ENCODE measurements around the gene EYA2.

Gene EYA2

GRCh38 chr20:47090835-47091234 lies 196.2 kb downstream of the EYA2 start:
- H3K9ac ChIP-seq: no peak overlapping the region
- no peak for TF ChIP-seq Cebpa-rat (IDR thresholded peaks at IDR 0.05)
- H3K27ac ChIP-seq: no peak overlapping the region

GRCh38 chr20:47093320-47093966 lies 198.8 kb downstream of the EYA2 start:
- Histone ChIP-seq H3K4me3 (no peak overlapping the region), H3K4me1 (no peaks in the 10 kb centered on the region), H3K27me3 (no peaks in the 10 kb centered on the region), H3K9me3 (peaks cover 11% of the 10 kb centered on the region), H3K27ac (no peak overlapping the region), H3K36me3 (no peaks in the 10 kb centered on the region), H4K20me1 (no peaks in the 10 kb centered on the region), H3K9ac (no peak overlapping the region), H3K4me2 (no peak overlapping the region)
- TF ChIP-seq Cebpa-rat (IDR thresholded peaks at IDR 0.05): no peak

More at GRCh38 chr20:47090835-47091234, 196.2 kb downstream of the EYA2 start:
- H3K4me1 ChIP-seq: no peaks in the 10 kb centered on the region
- H3K27me3 ChIP-seq: no peaks in the 10 kb centered on the region
- H3K4me3 ChIP-seq: no peak overlapping the region
- H3K9me3 ChIP-seq: peaks cover 6% of the 10 kb centered on the region
- H3K4me2 ChIP-seq: no peak overlapping the region
- H4K20me1 ChIP-seq: no peaks in the 10 kb centered on the region
- H3K36me3 ChIP-seq: no peaks in the 10 kb centered on the region

- Histone ChIP-seq H3K4me2 (no peak overlapping the region), H3K36me3 (no peaks in the 10 kb centered on the region), H3K9me3 (peaks cover 17% of the 10 kb centered on the region), H3K9ac (no peak overlapping the region), H3K27ac (no peak overlapping the region), H3K4me1 (no peaks in the 10 kb centered on the region), H3K27me3 (no peaks in the 10 kb centered on the region), H3K4me3 (no peak overlapping the region), H4K20me1 (no peaks in the 10 kb centered on the region)
- TF ChIP-seq Cebpa-rat (IDR thresholded peaks at IDR 0.05): no peak
These were observed 201.0 kb downstream of the EYA2 start for GRCh38 chr20:47095690-47096089.

DNA sequence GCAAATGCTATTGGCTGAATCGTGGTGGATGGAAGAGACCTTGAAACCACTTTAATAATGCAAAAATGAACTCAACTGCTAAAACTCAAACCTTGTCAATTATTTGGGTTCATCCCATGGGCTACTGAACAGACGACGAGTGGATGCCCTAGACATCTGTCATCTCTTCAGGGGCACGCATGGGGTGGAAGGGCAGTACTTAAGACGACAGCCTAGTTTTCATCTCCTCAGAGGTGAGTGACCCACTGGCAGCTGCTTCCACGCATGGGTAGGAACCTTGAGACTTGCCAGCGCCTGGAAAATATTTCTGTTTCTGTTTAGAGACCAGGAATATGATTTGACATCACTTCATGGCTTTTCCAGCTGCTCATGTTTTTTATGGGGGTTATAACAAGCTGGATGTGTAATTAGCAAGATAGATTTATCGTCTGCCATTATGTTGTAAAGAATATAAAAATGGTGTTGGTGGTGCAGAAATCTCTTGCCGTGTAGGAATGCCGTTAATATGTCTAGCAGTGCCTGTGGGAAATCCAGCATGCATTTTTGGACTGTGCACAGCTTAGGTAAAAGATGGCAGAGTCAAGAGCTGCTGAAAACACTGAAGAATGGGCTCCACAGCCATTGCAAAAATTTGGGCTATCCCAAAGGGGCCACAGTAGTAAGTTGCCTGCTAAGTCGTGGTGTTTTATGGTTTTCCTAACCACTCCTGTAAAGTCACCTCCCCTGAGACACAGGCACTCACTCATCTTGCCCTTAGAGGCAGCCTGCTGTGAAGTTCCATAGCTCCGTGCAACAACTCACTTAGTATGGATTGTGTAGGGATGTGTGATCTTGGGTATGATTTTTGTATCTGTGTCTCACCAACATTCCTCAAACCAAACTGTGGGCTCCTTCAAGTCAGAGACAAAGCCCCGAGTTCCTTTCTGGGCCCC lies 203.3 kb downstream of the EYA2 start:
- H3K9ac ChIP-seq: no peak overlapping the region
- no peak for TF ChIP-seq Cebpa-rat (IDR thresholded peaks at IDR 0.05)
- no peaks in the 10 kb centered on the region for H4K20me1 ChIP-seq

GRCh38 chr20:47099093-47099492 lies 204.4 kb downstream of the EYA2 start:
- no peak overlapping the region for H3K9ac ChIP-seq
- H3K4me2 ChIP-seq: no peak overlapping the region
- no peaks in the 10 kb centered on the region for H4K20me1 ChIP-seq
- H3K27me3 ChIP-seq: no peaks in the 10 kb centered on the region
- no peaks in the 10 kb centered on the region for H3K4me1 ChIP-seq
- no peak overlapping the region for H3K4me3 ChIP-seq
- peaks cover 48% of the 10 kb centered on the region for H3K9me3 ChIP-seq
- H3K36me3 ChIP-seq: no peaks in the 10 kb centered on the region
- no peak for TF ChIP-seq Cebpa-rat (IDR thresholded peaks at IDR 0.05)
- H3K27ac ChIP-seq: no peak overlapping the region

More for the DNA sequence above, 203.3 kb downstream of the EYA2 start:
- Histone ChIP-seq H3K4me3 (no peak overlapping the region), H3K27ac (no peak overlapping the region), H3K27me3 (no peaks in the 10 kb centered on the region), H3K36me3 (no peaks in the 10 kb centered on the region), H3K4me1 (no peaks in the 10 kb centered on the region), H3K9me3 (peaks cover 37% of the 10 kb centered on the region), H3K4me2 (no peak overlapping the region)

DNA sequence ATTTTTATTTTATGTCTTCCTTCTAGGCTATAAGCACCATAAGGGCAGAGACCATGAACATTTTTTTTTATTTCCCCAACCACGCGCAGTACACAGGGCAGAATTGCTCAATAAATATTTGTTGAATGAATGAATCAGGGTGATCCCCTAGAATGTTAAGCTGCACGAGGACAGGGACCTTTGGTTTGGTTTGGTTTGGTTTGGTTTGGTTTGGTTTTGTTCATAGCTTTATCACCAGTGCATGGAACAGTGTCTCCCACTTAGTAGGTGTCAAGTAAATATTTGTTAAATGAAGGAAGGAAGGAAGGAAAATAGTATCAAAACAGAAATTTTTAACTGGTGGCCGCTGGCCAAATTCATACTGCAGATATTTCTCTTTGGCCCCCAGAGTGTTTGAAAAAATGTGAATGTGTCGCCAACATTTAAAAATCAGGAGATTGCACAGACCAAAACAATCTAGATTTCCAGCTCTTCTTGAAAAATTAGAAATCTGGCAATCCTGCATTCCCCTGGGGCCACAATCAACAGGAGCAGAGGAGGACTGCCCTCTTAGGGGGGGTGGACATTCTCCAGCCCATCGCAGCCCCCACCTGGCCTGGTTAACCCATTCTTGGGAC lies 205.3 kb downstream of the EYA2 start:
- no peaks in the 10 kb centered on the region for H3K27me3 ChIP-seq
- H3K9me3 ChIP-seq: peaks cover 48% of the 10 kb centered on the region
- H3K27ac ChIP-seq: no peak overlapping the region
- no peak for TF ChIP-seq Cebpa-rat (IDR thresholded peaks at IDR 0.05)
- H3K36me3 ChIP-seq: no peaks in the 10 kb centered on the region
- H3K9ac ChIP-seq: no peak overlapping the region
- no peak overlapping the region for H3K4me2 ChIP-seq
- no peaks in the 10 kb centered on the region for H4K20me1 ChIP-seq
- H3K4me3 ChIP-seq: no peak overlapping the region
- no peaks in the 10 kb centered on the region for H3K4me1 ChIP-seq

- Histone ChIP-seq H3K27me3 (no peaks in the 10 kb centered on the region), H4K20me1 (no peaks in the 10 kb centered on the region), H3K4me1 (no peaks in the 10 kb centered on the region), H3K27ac (no peak overlapping the region), H3K9ac (no peak overlapping the region), H3K4me2 (no peak overlapping the region), H3K4me3 (no peak overlapping the region), H3K36me3 (no peaks in the 10 kb centered on the region), H3K9me3 (peaks cover 40% of the 10 kb centered on the region)
- TF ChIP-seq Cebpa-rat (IDR thresholded peaks at IDR 0.05): no peak
These were observed 208.0 kb downstream of the EYA2 start for GRCh38 chr20:47102629-47103028.

GRCh38 chr20:47106786-47107185 lies 212.1 kb downstream of the EYA2 start:
- H3K4me3 ChIP-seq: no peak overlapping the region
- no peak overlapping the region for H3K27ac ChIP-seq
- no peak for TF ChIP-seq Cebpa-rat (IDR thresholded peaks at IDR 0.05)
- H3K27me3 ChIP-seq: no peaks in the 10 kb centered on the region
- no peak overlapping the region for H3K9ac ChIP-seq
- H4K20me1 ChIP-seq: no peaks in the 10 kb centered on the region
- H3K4me1 ChIP-seq: no peaks in the 10 kb centered on the region
- peaks cover 57% of the 10 kb centered on the region for H3K9me3 ChIP-seq
- H3K4me2 ChIP-seq: no peak overlapping the region
- no peaks in the 10 kb centered on the region for H3K36me3 ChIP-seq

DNA sequence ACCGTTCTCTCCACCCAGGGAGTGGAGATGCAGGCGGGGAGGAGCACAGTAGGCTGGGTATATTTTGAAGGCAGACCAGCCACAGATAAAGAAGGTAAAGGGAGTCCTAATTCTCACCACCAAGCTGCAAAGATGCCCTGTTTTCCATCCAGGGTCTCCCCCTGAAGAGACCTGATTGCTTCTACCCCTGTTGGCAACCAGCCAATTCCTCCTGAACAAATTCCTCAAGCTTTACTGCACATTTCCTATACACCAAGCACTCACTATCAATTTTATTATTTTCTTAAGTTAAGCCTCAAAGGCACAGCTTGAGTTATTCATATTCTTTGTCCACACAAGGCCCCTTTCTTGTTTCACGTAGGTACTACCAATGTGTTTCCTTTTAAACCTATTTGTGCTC lies 214.4 kb downstream of the EYA2 start:
- Histone ChIP-seq H3K4me1 (no peaks in the 10 kb centered on the region), H3K9me3 (peaks cover 41% of the 10 kb centered on the region), H3K4me2 (no peak overlapping the region), H3K4me3 (no peak overlapping the region), H4K20me1 (no peaks in the 10 kb centered on the region), H3K27ac (no peak overlapping the region), H3K27me3 (no peaks in the 10 kb centered on the region), H3K36me3 (no peaks in the 10 kb centered on the region), H3K9ac (no peak overlapping the region)
- TF ChIP-seq Cebpa-rat (IDR thresholded peaks at IDR 0.05): no peak

DNA sequence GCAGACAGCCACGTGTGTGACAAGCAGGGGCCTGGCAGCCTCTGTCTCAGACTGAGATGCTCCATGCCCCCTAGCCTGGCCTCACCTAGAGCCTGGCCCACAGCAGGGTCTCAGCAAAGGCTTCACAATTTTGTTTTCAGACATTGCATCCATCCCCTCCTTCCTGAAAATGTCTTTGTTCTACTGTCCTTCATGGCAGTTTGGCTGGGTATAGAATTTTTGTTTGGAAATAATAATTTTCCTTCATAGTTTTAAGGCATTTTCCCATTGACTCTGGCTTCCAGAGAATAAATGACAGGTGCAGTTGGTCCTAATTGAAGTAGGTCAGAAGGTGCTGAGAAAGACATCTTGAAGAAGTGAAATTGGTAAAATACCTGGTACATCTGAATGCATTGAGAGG lies 216.2 kb downstream of the EYA2 start:
- Histone ChIP-seq H3K9ac (no peak overlapping the region), H3K4me2 (no peak overlapping the region), H3K4me3 (no peak overlapping the region), H3K27ac (no peak overlapping the region), H3K4me1 (no peaks in the 10 kb centered on the region), H3K27me3 (no peaks in the 10 kb centered on the region), H3K9me3 (peaks cover 38% of the 10 kb centered on the region), H4K20me1 (no peaks in the 10 kb centered on the region), H3K36me3 (no peaks in the 10 kb centered on the region)
- TF ChIP-seq Cebpa-rat (IDR thresholded peaks at IDR 0.05): no peak
